ENCODE measurements around the gene FOXE3.
"Not testable (repeated sequence)": the region's sequence is repeated elsewhere in the genome, so short reads cannot be mapped to it uniquely, and the experiment has no call there.

Gene FOXE3

GRCh38 chr1:47452426-47452825, 36.3 kb downstream of the FOXE3 start:
- DNase-seq: no peak

GRCh38 chr1:47453910-47454309, 37.8 kb downstream of the FOXE3 start:
- not testable (repeated sequence) for DNase-seq

GRCh38 chr1:47456250-47456649, 40.2 kb downstream of the FOXE3 start:
- DNase-seq: no peak

- DNase-seq: not testable (repeated sequence)
These were observed 41.5 kb downstream of the FOXE3 start for GRCh38 chr1:47457547-47457946.

- no peak for DNase-seq
These were observed 43.2 kb downstream of the FOXE3 start for GRCh38 chr1:47459253-47459788.

- no peak for DNase-seq
These were observed 44.0 kb downstream of the FOXE3 start for GRCh38 chr1:47460040-47460439.

GRCh38 chr1:47460456-47460855, 44.4 kb downstream of the FOXE3 start:
- no peak for DNase-seq

GRCh38 chr1:47465605-47466004, 49.5 kb downstream of the FOXE3 start:
- no peak for DNase-seq

All from EL (cell line).